Heart left ventricle (tissue), 16 donors: ENCODE measurements around the gene GFPT1. TPM values are rescaled to one million over a fixed set of nuclear protein-coding genes. Genes with fewer than 3 reads are reported as not detected.
A peak's percentile ranks its signal among the peaks of the same experiment; 100 is the strongest.
"Not testable (repeated sequence)": the region's sequence is repeated elsewhere in the genome, so short reads cannot be mapped to it uniquely, and the experiment has no call there.

Experiments used
- ATAC-seq, 4 donors: fragments of 200-7000 bp; cut with Tn5 transposase; one replicate each; pipeline ENCODE4 v1.9.1; 2020 to 2022; ENCODE audit warnings: moderate library complexity in 4 of 4, mild to moderate bottlenecking in 3 of 4, moderate number of reproducible peaks in 1 of 4
- DNase-seq, 5 donors: peaks; one replicate each; pipeline ENCODE4 v3.0.0-alpha.2; 2020
- H3K27ac ChIP-seq, 12 donors: fragments of 200-600 bp; sonication (generic) in 4 of 12; one replicate each; pipeline versions ENCODE4 v1.5.0 to v1.8.0; 2016 to 2022; ENCODE audit warnings: mild to moderate bottlenecking in 2 of 12
- H3K27me3 ChIP-seq, 9 donors: fragments of 200-600 bp; sonication (generic) in 2 of 9; one replicate each; pipeline versions ENCODE4 v1.5.1 to v1.8.0; 2016 to 2022; ENCODE audit warnings: mild to moderate bottlenecking in 3 of 9
- H3K36me3 ChIP-seq, 9 donors: fragments of 200-600 bp; sonication (generic) in 2 of 9; one replicate each; pipeline versions ENCODE4 v1.5.0 to v1.8.0; 2018 to 2022; ENCODE audit warnings: mild to moderate bottlenecking in 2 of 9
- H3K4me1 ChIP-seq, 12 donors: fragments of 200-600 bp; sonication (generic) in 4 of 12; one replicate each; pipeline versions ENCODE4 v1.5.0 to v1.8.0; 2016 to 2022; ENCODE audit warnings: mild to moderate bottlenecking in 3 of 12
- H3K4me3 ChIP-seq, 12 donors: fragments of 200-600 bp; sonication (generic) in 4 of 12; one replicate each; pipeline versions ENCODE4 v1.5.0 to v1.8.0; 2017 to 2022; ENCODE audit warnings: mild to moderate bottlenecking in 9 of 12, moderate library complexity in 4 of 12
- H3K9me3 ChIP-seq, 12 donors: fragments of 200-600 bp; sonication (generic) in 4 of 12; one replicate each; pipeline versions ENCODE4 v1.5.0 to v1.8.0; 2016 to 2022; ENCODE audit warnings: mild to moderate bottlenecking in 1 of 12
- CTCF ChIP-seq, 12 donors: fragments of 200-600 bp; sonication (generic) in 4 of 12; IDR thresholded peaks; one replicate each; pipeline versions ENCODE4 v1.5.0 to v1.8.0; 2018 to 2022; ENCODE audit warnings: antibody characterized with exemption in 12 of 12, mild to moderate bottlenecking in 5 of 12
- POLR2A ChIP-seq, 2 donors: fragments of 450-650 bp; IDR thresholded peaks; one replicate each; pipeline ENCODE4 v1.6.1; 2017; ENCODE audit warnings: antibody characterized with exemption in 2 of 2, mild to moderate bottlenecking in 2 of 2, moderate library complexity in 2 of 2
- WGBS, 4 donors: extraction: QIAGEN DNeasy Blood & Tissue Kit in 2 of 4; methylation state at CpG; one replicate each; pipeline versions ENCODE4 v1.1.5 to v1.1.7; 2013 to 2018; 5-methylcytosine and 5-hydroxymethylcytosine counted together
- intact Hi-C, 10 donors: fragments of 100-400 bp; cut with DNase I; formaldehyde crosslinking; loops; one replicate each; pipeline versions ENCODE4 v1.11.1 to v1.14.2; 2022
- polyA plus RNA-seq, 2 donors: library from polyadenylated mRNA; stranded (reverse); fragments of 200-250 nt; gene quantifications; one replicate each; pipeline ENCODE4 v1.2.3, GENCODE V29; 2013
- total RNA-seq, 9 donors: library from RNA; depleted of rRNA in 2 of 9; stranded (reverse); fragments of >200 nt in 2 of 9; fragmentation: NEBNext Ultra II Directional in 3 of 9; extraction: Animal tissue kit (Norgen Biotek cat#: 25700) in 3 of 9; gene quantifications; one replicate each; pipeline versions ENCODE4 v1.1.0 to v1.2.4, GENCODE V29; 2016 to 2023
- donor health status: ischemic (EF 13 %, LVEDD 7.1; RV severe dilation, severe dysfunction).
- donor health status: healthy with polysubstance abuse.
- donor health status: DM: no; HTN: yes; CAD: no.
- donor health status: DM: no; HTN: no; CAD: no.
- donor health status: ischemic (EF 25% LVEDD 6.9; RV normal size, moderate dysfunction).
- donor health status: ischemic (EF 25% LVEDD 5.7; RV mildly dilated, moderate dysfunction).
- donor health status: healthy.
- donor health status: DM: yes; HTN: yes; CAD: no.
- donor health status: ischemic (EF 35%, LVEDD 5.7; RV mildly dilated, moderate dysfunction).
- donor health status: nonischemic (EF 11% LVEDD 7.7; RV severe dilation, severe dysfunction).
- donor health status: DM: yes; HTN: yes; CAD: no.
- donor health status: PGD.
- donor health status: ischemic (EF 29% LVEDD 5.4; RV normal size, mild dysfunction).
- donor health status: nonischemic (EF 23%, LVEDD 6.1; RV moderate dilation, normal function).

GFPT1 gene
- total and polyA plus RNA-seq, 11 donors: 5.7 to 87.9 (median 46.2) TPM

- intact Hi-C loops: no loop called here
- H3K36me3 ChIP-seq: peaks cover 0 to 100% (median 98%) of the 10 kb centered on the region in 9 donors
- WGBS, 4 donors: 66 to 85% (median 80%) methylated on average over 3 of the region's 3 CpGs
- ATAC-seq (no peak), DNase-seq (no peak)
- no peaks in the 10 kb centered on the region for H3K4me1 ChIP-seq
- H3K27ac ChIP-seq: no peak overlapping the region
- TF ChIP-seq CTCF (IDR thresholded peaks at IDR 0.05) (no peak), POLR2A (IDR thresholded peaks at IDR 0.05) (no peak)
- H3K9me3 ChIP-seq: no peaks in the 10 kb centered on the region
- H3K4me3 ChIP-seq: no peak overlapping the region
- H3K27me3 ChIP-seq: no peaks in the 10 kb centered on the region
Observed at GRCh38 chr2:69358914-69359313, 28.1 kb downstream of the GFPT1 start.

- H3K27ac ChIP-seq: no peak overlapping the region
- no peak overlapping the region for H3K4me3 ChIP-seq
- TF ChIP-seq POLR2A (IDR thresholded peaks at IDR 0.05) (no peak), CTCF (IDR thresholded peaks at IDR 0.05) (no peak)
- no peak for ATAC-seq
- peaks cover 0 to 100% (median 95%) of the 10 kb centered on the region in 9 donors for H3K36me3 ChIP-seq
- DNase-seq: no peak
- 93 to 98% (median 96%) methylated on average over 5 of the region's 5 CpGs for WGBS, 4 donors
- H3K4me1 ChIP-seq: no peaks in the 10 kb centered on the region
- no peaks in the 10 kb centered on the region for H3K27me3 ChIP-seq
- H3K9me3 ChIP-seq: no peaks in the 10 kb centered on the region
- intact Hi-C loops: no loop called here
Observed at GRCh38 chr2:69356471-69356870, 30.6 kb downstream of the GFPT1 start.

GRCh38 chr2:69354976-69355375 lies 32.1 kb downstream of the GFPT1 start:
- intact Hi-C loops, ATAC-seq, H3K27me3 ChIP-seq, H3K4me3 ChIP-seq, H3K27ac ChIP-seq, H3K4me1 ChIP-seq, DNase-seq, H3K9me3 ChIP-seq: not testable (repeated sequence)
- peaks cover 0 to 100% (median 95%) of the 10 kb centered on the region in 9 donors for H3K36me3 ChIP-seq
- 80 to 92% (median 88%) methylated on average over 3 of the region's 3 CpGs for WGBS, 4 donors

GRCh38 chr2:69353360-69353759 lies 33.7 kb downstream of the GFPT1 start:
- TF ChIP-seq CTCF (IDR thresholded peaks at IDR 0.05) (no peak), POLR2A (IDR thresholded peaks at IDR 0.05) (no peak)
- intact Hi-C loops: no loop called here
- peak in 3 of 4 donors; percentile 36 to 78 (median 75) for ATAC-seq

GRCh38 chr2:69348781-69349180 lies 38.2 kb downstream of the GFPT1 start:
- Histone ChIP-seq H3K27ac (no peak overlapping the region), H3K9me3 (no peaks in the 10 kb centered on the region), H3K4me3 (no peak overlapping the region), H3K4me1 (no peaks in the 10 kb centered on the region), H3K27me3 (no peaks in the 10 kb centered on the region), H3K36me3 (peaks cover 0 to 100% (median 96%) of the 10 kb centered on the region in 9 donors)
- ATAC-seq (no peak), DNase-seq (no peak)
- 95 to 98% (median 97%) methylated on average over 1 of the region's 1 CpG for WGBS, 4 donors
- TF ChIP-seq POLR2A (IDR thresholded peaks at IDR 0.05) (no peak), CTCF (IDR thresholded peaks at IDR 0.05) (no peak)
- intact Hi-C loops: no loop called here

More at GRCh38 chr2:69353360-69353759, 33.7 kb downstream of the GFPT1 start:
- 85 to 86% (median 86%) methylated on average over 5 of the region's 5 CpGs for WGBS, 4 donors
- Histone ChIP-seq H3K4me1 (no peaks in the 10 kb centered on the region), H3K36me3 (peaks cover 0 to 100% (median 95%) of the 10 kb centered on the region in 9 donors), H3K27me3 (no peaks in the 10 kb centered on the region), H3K4me3 (no peak overlapping the region), H3K27ac (no peak overlapping the region), H3K9me3 (no peaks in the 10 kb centered on the region)
- DNase-seq: no peak
